GM23338 (cell line): Measurements from ENCODE around the gene INHA.
A peak's percentile ranks its signal among the peaks of the same experiment; 100 is the strongest.

ENCODE experiments used
- EZH2 ChIP-seq: fragments of 200-600 bp; sonication (generic); IDR thresholded peaks from one replicate; pipeline ENCODE4 v1.8.0; 2017; ENCODE audit warnings: antibody characterized with exemption, mild to moderate bottlenecking, low read depth; ENCODE audit not compliant: unreplicated experiment
- POLR2AphosphoS5 ChIP-seq: IDR thresholded peaks from 2 replicates; pipeline ENCODE4 v1.6.1; 2016; ENCODE audit warnings: antibody characterized with exemption, low read depth
- TF ChIP-seq, protein P1 (sequence below), 2 experiments: fragments of 200-600 bp in 1 of 2; sonication (generic) in 1 of 2; conservative IDR thresholded peaks; 2 replicates each; pipeline versions ENCODE4 v1.5.1 to v1.6.1; 2016 to 2017; ENCODE audit warnings: antibody characterized with exemption in 2 of 2, low read depth in 2 of 2, mild to moderate bottlenecking in 2 of 2, moderate library complexity in 1 of 2
- TF ChIP-seq, protein P2 (sequence below): IDR thresholded peaks from one replicate; pipeline ENCODE4 v1.6.1; 2018; ENCODE audit warnings: antibody characterized with exemption; ENCODE audit not compliant: unreplicated experiment

DNA sequence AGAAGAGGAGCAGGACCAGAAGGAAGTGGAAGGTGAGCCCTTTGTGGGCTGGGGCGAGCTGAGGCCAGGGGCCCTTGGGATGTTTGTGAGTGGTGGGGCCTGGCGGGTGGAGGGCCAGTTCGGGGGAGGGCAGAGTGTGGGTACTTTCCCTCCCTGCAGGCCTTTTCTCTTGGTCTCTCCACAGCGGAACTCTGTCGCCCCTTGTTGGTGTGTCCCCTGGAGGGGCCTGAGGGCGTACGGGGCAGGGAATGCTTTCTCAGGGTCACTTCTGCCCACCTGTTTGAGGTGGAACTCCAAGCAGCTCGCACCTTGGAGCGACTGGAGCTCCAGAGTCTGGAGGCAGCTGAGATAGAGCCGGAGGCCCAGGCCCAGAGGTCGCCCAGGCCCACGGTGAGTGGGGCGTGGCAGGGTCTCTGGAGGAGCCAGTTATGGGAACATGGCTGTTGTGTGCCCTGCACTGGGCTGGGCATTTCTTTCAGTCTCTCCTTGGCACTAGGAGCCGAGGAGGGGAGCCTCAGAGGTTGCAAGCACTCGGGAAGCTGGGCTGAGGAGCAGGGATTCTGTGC is 36.4 kb downstream of the INHA start:
- no peak for TF ChIP-seq POLR2AphosphoS5
- TF ChIP-seq, protein P1, sequence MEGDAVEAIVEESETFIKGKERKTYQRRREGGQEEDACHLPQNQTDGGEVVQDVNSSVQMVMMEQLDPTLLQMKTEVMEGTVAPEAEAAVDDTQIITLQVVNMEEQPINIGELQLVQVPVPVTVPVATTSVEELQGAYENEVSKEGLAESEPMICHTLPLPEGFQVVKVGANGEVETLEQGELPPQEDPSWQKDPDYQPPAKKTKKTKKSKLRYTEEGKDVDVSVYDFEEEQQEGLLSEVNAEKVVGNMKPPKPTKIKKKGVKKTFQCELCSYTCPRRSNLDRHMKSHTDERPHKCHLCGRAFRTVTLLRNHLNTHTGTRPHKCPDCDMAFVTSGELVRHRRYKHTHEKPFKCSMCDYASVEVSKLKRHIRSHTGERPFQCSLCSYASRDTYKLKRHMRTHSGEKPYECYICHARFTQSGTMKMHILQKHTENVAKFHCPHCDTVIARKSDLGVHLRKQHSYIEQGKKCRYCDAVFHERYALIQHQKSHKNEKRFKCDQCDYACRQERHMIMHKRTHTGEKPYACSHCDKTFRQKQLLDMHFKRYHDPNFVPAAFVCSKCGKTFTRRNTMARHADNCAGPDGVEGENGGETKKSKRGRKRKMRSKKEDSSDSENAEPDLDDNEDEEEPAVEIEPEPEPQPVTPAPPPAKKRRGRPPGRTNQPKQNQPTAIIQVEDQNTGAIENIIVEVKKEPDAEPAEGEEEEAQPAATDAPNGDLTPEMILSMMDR (conservative IDR thresholded peaks at IDR 0.05; ENCODE audit: low read depth in 2 of 2) = peak in 1 of 2 experiments; percentile 52; a peak in 2 of 4 replicates
- TF ChIP-seq EZH2 = no peak
- TF ChIP-seq, protein P2, sequence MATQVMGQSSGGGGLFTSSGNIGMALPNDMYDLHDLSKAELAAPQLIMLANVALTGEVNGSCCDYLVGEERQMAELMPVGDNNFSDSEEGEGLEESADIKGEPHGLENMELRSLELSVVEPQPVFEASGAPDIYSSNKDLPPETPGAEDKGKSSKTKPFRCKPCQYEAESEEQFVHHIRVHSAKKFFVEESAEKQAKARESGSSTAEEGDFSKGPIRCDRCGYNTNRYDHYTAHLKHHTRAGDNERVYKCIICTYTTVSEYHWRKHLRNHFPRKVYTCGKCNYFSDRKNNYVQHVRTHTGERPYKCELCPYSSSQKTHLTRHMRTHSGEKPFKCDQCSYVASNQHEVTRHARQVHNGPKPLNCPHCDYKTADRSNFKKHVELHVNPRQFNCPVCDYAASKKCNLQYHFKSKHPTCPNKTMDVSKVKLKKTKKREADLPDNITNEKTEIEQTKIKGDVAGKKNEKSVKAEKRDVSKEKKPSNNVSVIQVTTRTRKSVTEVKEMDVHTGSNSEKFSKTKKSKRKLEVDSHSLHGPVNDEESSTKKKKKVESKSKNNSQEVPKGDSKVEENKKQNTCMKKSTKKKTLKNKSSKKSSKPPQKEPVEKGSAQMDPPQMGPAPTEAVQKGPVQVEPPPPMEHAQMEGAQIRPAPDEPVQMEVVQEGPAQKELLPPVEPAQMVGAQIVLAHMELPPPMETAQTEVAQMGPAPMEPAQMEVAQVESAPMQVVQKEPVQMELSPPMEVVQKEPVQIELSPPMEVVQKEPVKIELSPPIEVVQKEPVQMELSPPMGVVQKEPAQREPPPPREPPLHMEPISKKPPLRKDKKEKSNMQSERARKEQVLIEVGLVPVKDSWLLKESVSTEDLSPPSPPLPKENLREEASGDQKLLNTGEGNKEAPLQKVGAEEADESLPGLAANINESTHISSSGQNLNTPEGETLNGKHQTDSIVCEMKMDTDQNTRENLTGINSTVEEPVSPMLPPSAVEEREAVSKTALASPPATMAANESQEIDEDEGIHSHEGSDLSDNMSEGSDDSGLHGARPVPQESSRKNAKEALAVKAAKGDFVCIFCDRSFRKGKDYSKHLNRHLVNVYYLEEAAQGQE = no peak
